GM21515 (cell line): Measurements from ENCODE around the gene COL5A1.
"Not testable (repeated sequence)": the region's sequence is repeated elsewhere in the genome, so short reads cannot be mapped to it uniquely, and the experiment has no call there.

Experiments used
- ATAC-seq: cut with Tn5 transposase; IDR thresholded peaks from one replicate; pipeline ENCODE4 v1.9.1; 2021; ENCODE audit not compliant: unreplicated experiment

The COL5A1 gene

GRCh38 chr9:134676361-134676760 lies 34.8 kb downstream of the COL5A1 start:
- no peak for ATAC-seq

GRCh38 chr9:134676886-134677285 lies 35.3 kb downstream of the COL5A1 start:
- no peak for ATAC-seq

GRCh38 chr9:134677743-134678142 lies 36.1 kb downstream of the COL5A1 start:
- ATAC-seq: no peak

GRCh38 chr9:134678206-134678605 lies 36.6 kb downstream of the COL5A1 start:
- no peak for ATAC-seq

GRCh38 chr9:134678666-134679443 lies 37.3 kb downstream of the COL5A1 start:
- no peak for ATAC-seq

GRCh38 chr9:134679616-134680392 lies 38.2 kb downstream of the COL5A1 start:
- ATAC-seq: no peak

- ATAC-seq: no peak
These were observed 38.9 kb downstream of the COL5A1 start for GRCh38 chr9:134680393-134681060.

- no peak for ATAC-seq
These were observed 39.6 kb downstream of the COL5A1 start for GRCh38 chr9:134681061-134681661.

- ATAC-seq: no peak
These were observed 40.4 kb downstream of the COL5A1 start for GRCh38 chr9:134682026-134682425.

GRCh38 chr9:134682651-134683364 lies 41.2 kb downstream of the COL5A1 start:
- ATAC-seq: no peak

GRCh38 chr9:134683714-134684374 lies 42.2 kb downstream of the COL5A1 start:
- no peak for ATAC-seq

GRCh38 chr9:134684375-134684723 lies 42.7 kb downstream of the COL5A1 start:
- no peak for ATAC-seq

GRCh38 chr9:134684941-134685340 lies 43.3 kb downstream of the COL5A1 start:
- not testable (repeated sequence) for ATAC-seq

GRCh38 chr9:134685784-134686183 lies 44.2 kb downstream of the COL5A1 start:
- ATAC-seq: no peak

GRCh38 chr9:134686896-134687295 lies 45.3 kb downstream of the COL5A1 start:
- ATAC-seq: no peak

GRCh38 chr9:134687556-134687955 lies 46.0 kb downstream of the COL5A1 start:
- no peak for ATAC-seq

GRCh38 chr9:134688231-134688630 lies 46.6 kb downstream of the COL5A1 start:
- no peak for ATAC-seq

- ATAC-seq: no peak
These were observed 47.2 kb downstream of the COL5A1 start for GRCh38 chr9:134688661-134689320.

- no peak for ATAC-seq
These were observed 47.9 kb downstream of the COL5A1 start for GRCh38 chr9:134689321-134690181.
